HCT116 (cell line): ENCODE data around the gene NEMP1. TPM values are rescaled to one million over a fixed set of nuclear protein-coding genes. Genes with fewer than 3 reads are reported as not detected.

ENCODE experiments used
- ATAC-seq: fragments of 200-7000 bp; cut with Tn5 transposase; 2 replicates; pipeline ENCODE4 v1.9.1; 2020; ENCODE audit warnings: mild to moderate bottlenecking, moderate library complexity
- BruUV-seq: library from RNA; stranded (reverse); fragments of 400-500 nt; replicated peaks from 2 replicates; lab custom pipeline; 2021; lab: Mats Ljungman, UMichigan
- CTCF ChIA-PET: fragments of 300-600 bp; sonication (Branson Sonifier 250); formaldehyde crosslinking; loops from one replicate; lab custom pipeline; 2021; ENCODE audit warnings: antibody characterized with exemption; lab: Charles Lee
- POLR2A ChIA-PET: fragments of 300-600, 350-600 bp; sonication (Branson Sonifier 250); formaldehyde crosslinking; loops from one replicate; lab custom pipeline; 2021; ENCODE audit warnings: antibody characterized with exemption; lab: Charles Lee
- RAD21 ChIA-PET, 2 experiments: fragments of 300-600 bp; sonication (Branson Sonifier 250); formaldehyde crosslinking; loops; one replicate each; lab custom pipeline; 2023; ENCODE audit warnings: low total read pairs in 2 of 2; ENCODE audit not compliant: uncharacterized antibody in 2 of 2, unreplicated experiment in 2 of 2, low non-redundant PET in 1 of 2; lab: Charles Lee
- DNase-seq: peaks from one replicate; pipeline ENCODE4 v3.0.0-alpha.2; 2010; ENCODE audit warnings: low read depth, low spot score
- H2AFZ ChIP-seq: fragments of 200-600 bp; shearing (Covaris generic), sonication (generic); 2 replicates; pipeline ENCODE4 v1.6.1; 2017; ENCODE audit warnings: low read depth, mixed run types, mixed read lengths, antibody characterized with exemption, low read length; ENCODE audit not compliant: poor library complexity, severe bottlenecking
- H3K27ac ChIP-seq: 2 replicates; pipeline ENCODE4 v1.5.1; 2012; ENCODE audit warnings: low read depth, low read length
- H3K27me3 ChIP-seq: fragments of 200-600 bp; sonication (generic); 2 replicates; pipeline ENCODE4 v1.6.1; 2016; ENCODE audit warnings: mixed run types, low read length, mixed read lengths; ENCODE audit not compliant: insufficient read depth
- H3K36me3 ChIP-seq, 2 experiments: fragments of 200-500 bp in 1 of 2; fragments of 200-600 bp in 1 of 2; sonication (Bioruptor generic) in 1 of 2; sonication (generic) in 1 of 2; 2 replicates each; pipeline versions ENCODE4 v1.5.1 to v1.6.1; 2014 to 2016; ENCODE audit warnings: low read length in 2 of 2, inconsistent platforms in 1 of 2, mixed read lengths in 1 of 2, mixed run types in 1 of 2; ENCODE audit not compliant: insufficient read depth in 2 of 2, control insufficient read depth in 1 of 2
- H3K4me1 ChIP-seq, 2 experiments: fragments of 200-600 bp in 1 of 2; sonication (generic) in 1 of 2; 2 replicates each; pipeline versions ENCODE4 v1.5.1 to v1.6.1; 2012 to 2017; ENCODE audit warnings: low read length in 2 of 2, inconsistent platforms in 1 of 2, mild to moderate bottlenecking in 1 of 2, mixed read lengths in 1 of 2, mixed run types in 1 of 2, moderate library complexity in 1 of 2; ENCODE audit not compliant: insufficient read depth in 2 of 2, control insufficient read depth in 1 of 2
- H3K4me2 ChIP-seq: fragments of 200-600 bp; sonication (generic); 2 replicates; pipeline ENCODE4 v1.6.1; 2017; ENCODE audit warnings: mixed run types, low read length, mixed read lengths
- H3K4me3 ChIP-seq, 2 experiments: fragments of 200-600 bp in 1 of 2; sonication (generic) in 1 of 2; replicated peaks in 1 of 2; 2 replicates each; pipeline ENCODE4 v1.5.1; 2011 to 2016; ENCODE audit warnings: low read length in 2 of 2, control low read depth in 1 of 2, low read depth in 1 of 2, mild to moderate bottlenecking in 1 of 2, mixed read lengths in 1 of 2, mixed run types in 1 of 2
- H3K79me2 ChIP-seq: fragments of 200-600 bp; sonication (generic); 2 replicates; pipeline ENCODE4 v1.6.1; 2017; ENCODE audit warnings: mild to moderate bottlenecking, mixed run types, low read length, moderate library complexity, mixed read lengths; ENCODE audit not compliant: insufficient read depth
- H3K9ac ChIP-seq: fragments of 200-600 bp; sonication (generic); 2 replicates; pipeline ENCODE4 v1.6.1; 2016; ENCODE audit warnings: low read length, mixed read lengths
- H3K9me2 ChIP-seq: fragments of 200-600 bp; sonication (generic), shearing (Covaris generic); 2 replicates; pipeline ENCODE4 v1.6.1; 2017; ENCODE audit warnings: mixed run types, mild to moderate bottlenecking, moderate library complexity; ENCODE audit not compliant: insufficient read depth
- H3K9me3 ChIP-seq, 2 experiments: fragments of 200-500 bp in 1 of 2; fragments of 200-600 bp in 1 of 2; sonication (Bioruptor generic) in 1 of 2; sonication (generic) in 1 of 2; 2 replicates each; pipeline ENCODE4 v1.6.1; 2014 to 2017; ENCODE audit warnings: low read length in 2 of 2, mixed read lengths in 2 of 2, inconsistent platforms in 1 of 2, low read depth in 1 of 2, mild to moderate bottlenecking in 1 of 2, mixed run types in 1 of 2, moderate library complexity in 1 of 2; ENCODE audit not compliant: control insufficient read depth in 1 of 2, insufficient read depth in 1 of 2
- H4K20me1 ChIP-seq: fragments of 200-600 bp; sonication (generic), shearing (Covaris generic); 2 replicates; pipeline ENCODE4 v1.6.1; 2017; ENCODE audit warnings: mixed run types, mild to moderate bottlenecking, moderate library complexity; ENCODE audit not compliant: insufficient read depth
- CBX3 ChIP-seq: IDR thresholded peaks from 2 replicates; pipeline ENCODE4 v1.6.1; 2012; ENCODE audit warnings: low read depth
- CEBPB ChIP-seq: IDR thresholded peaks from 2 replicates; pipeline ENCODE4 v1.6.1; 2012; ENCODE audit warnings: low read depth
- EGR1 ChIP-seq: IDR thresholded peaks from 2 replicates; pipeline ENCODE4 v1.6.1; 2012; ENCODE audit warnings: low read depth
- ELF1 ChIP-seq: IDR thresholded peaks from 2 replicates; pipeline ENCODE4 v1.6.1; 2012; ENCODE audit warnings: low read depth, borderline replicate concordance
- EZH2phosphoT487 ChIP-seq: fragments of 200-600 bp; IDR thresholded peaks from 2 replicates; pipeline ENCODE4 v1.6.1; 2018; ENCODE audit warnings: antibody characterized with exemption, borderline replicate concordance
- FOSL1 ChIP-seq: IDR thresholded peaks from 2 replicates; pipeline ENCODE4 v1.6.1; 2012; ENCODE audit warnings: low read depth
- JUND ChIP-seq: IDR thresholded peaks from 2 replicates; pipeline ENCODE4 v1.6.1; 2012
- POLR2A ChIP-seq: IDR thresholded peaks from 2 replicates; pipeline ENCODE4 v1.7.0; 2011; ENCODE audit warnings: borderline replicate concordance; ENCODE audit not compliant: insufficient read depth, insufficient read length; ENCODE audit errors: extremely low read depth
- POLR2AphosphoS5 ChIP-seq: IDR thresholded peaks from 2 replicates; pipeline ENCODE4 v1.6.1; 2011; ENCODE audit warnings: mild to moderate bottlenecking, low read depth, low read length, moderate library complexity
- RAD21 ChIP-seq: IDR thresholded peaks from 2 replicates; pipeline ENCODE4 v1.6.1; 2012; ENCODE audit warnings: low read depth, mild to moderate bottlenecking
- SIN3A ChIP-seq: IDR thresholded peaks from 2 replicates; pipeline ENCODE4 v1.6.1; 2012; ENCODE audit warnings: low read depth
- SP1 ChIP-seq: IDR thresholded peaks from 2 replicates; pipeline ENCODE4 v1.6.1; 2012; ENCODE audit warnings: low read depth
- TCF7L2 ChIP-seq: IDR thresholded peaks from 2 replicates; pipeline ENCODE4 v1.7.0; 2011; ENCODE audit warnings: borderline replicate concordance, inconsistent platforms; ENCODE audit not compliant: insufficient read depth, insufficient read length; ENCODE audit errors: extremely low read depth
- YY1 ChIP-seq: IDR thresholded peaks from 2 replicates; pipeline ENCODE4 v1.6.1; 2011; ENCODE audit warnings: low read length, low read depth, moderate library complexity, mild to moderate bottlenecking; ENCODE audit not compliant: insufficient replicate concordance; ENCODE audit errors: extremely low read depth
- ZFX ChIP-seq: fragments of 450-650 bp; IDR thresholded peaks from 2 replicates; pipeline ENCODE4 v1.6.1; 2017
- intact Hi-C: fragments of 100-400 bp; cut with micrococcal nuclease; formaldehyde crosslinking; loops from 2 replicates; pipeline ENCODE4 v1.10.0; 2022
- total RNA-seq: library from RNA; stranded (reverse); gene quantifications from one replicate; pipeline ENCODE4 v1.2.1, GENCODE V29; 2021; ENCODE audit not compliant: unreplicated experiment
- TF ChIP-seq, protein P1 (sequence below): IDR thresholded peaks from 2 replicates; pipeline ENCODE4 v1.6.1; 2012
- TF ChIP-seq, protein P2 (sequence below), 3 experiments: fragments of 200-600 bp in 1 of 3; sonication (generic) in 1 of 3; IDR thresholded peaks in 2 of 3; conservative IDR thresholded peaks in 1 of 3; 2 replicates each; pipeline ENCODE4 v1.5.1; 2012 to 2017; ENCODE audit warnings: low read depth in 2 of 3, low read length in 2 of 3, antibody characterized with exemption in 1 of 3, borderline replicate concordance in 1 of 3, control low read depth in 1 of 3, mild to moderate bottlenecking in 1 of 3, mixed read lengths in 1 of 3, mixed run types in 1 of 3, moderate library complexity in 1 of 3; ENCODE audit not compliant: insufficient read depth in 1 of 3

Gene NEMP1
- total RNA-seq, 1 experiment from 2014 or later = 35.2 TPM

DNA sequence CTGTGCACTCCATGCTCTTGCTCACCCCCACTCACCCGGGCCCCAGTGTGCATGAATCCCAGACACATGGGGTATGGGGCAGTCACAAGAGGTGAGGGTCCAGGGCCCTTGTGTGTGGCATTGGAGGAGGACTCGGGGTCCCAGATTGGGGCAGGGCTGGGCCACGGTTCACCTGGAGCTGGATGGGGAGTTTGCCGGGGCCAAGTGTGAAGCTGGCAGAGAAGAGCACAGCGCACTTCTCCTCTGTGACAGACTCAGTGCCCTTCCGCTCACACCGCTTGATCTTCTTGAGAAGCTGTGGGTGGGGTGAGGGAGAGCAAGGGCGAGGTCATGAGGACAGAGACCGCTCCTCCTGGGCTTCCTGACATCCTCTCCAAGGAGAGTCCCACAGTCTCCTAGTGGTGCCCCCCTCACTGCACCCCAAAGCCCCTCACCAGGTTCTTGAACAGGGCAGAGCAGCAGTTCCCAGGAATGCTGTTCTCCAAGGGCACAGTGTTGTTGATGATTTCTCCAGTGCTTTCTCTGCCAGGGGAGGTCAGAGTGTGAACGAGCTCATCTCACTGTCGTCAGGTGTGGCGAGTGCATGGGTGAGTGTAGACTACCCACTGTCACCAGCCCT, 25.8 kb upstream of the NEMP1 start:
- H3K4me3 ChIP-seq = no peak overlapping the region
- H4K20me1 ChIP-seq = no peaks in the 10 kb centered on the region
- no peak overlapping the region for H3K4me2 ChIP-seq
- H3K27me3 ChIP-seq = no peaks in the 10 kb centered on the region
- H3K4me1 ChIP-seq = peaks cover 12 to 22% of the 10 kb centered on the region in 2 experiments
- no TSS peak for BruUV-seq
- TF ChIP-seq JUND (no peak), YY1 (no peak), ELF1 (no peak), EGR1 (no peak), TCF7L2 (no peak)
- CTCF ChIA-PET = interaction anchor here (1.4 kb wide), 1 partner anchor 35 kb away, joined by 3 read pairs; no protein-coding TSS in a partner anchor
- no peak overlapping the region for H3K27ac ChIP-seq
- no peaks in the 10 kb centered on the region for H3K9me3 ChIP-seq
- intact Hi-C loops = no loop called here
- peaks cover 0 to 7% of the 10 kb centered on the region in 2 experiments; a peak in 1 of 4 replicates for H3K36me3 ChIP-seq
- POLR2A ChIA-PET = interaction anchor here (1.4 kb wide), 1 partner anchor 10 kb away, joined by 3 read pairs; no protein-coding TSS in a partner anchor
- H3K9ac ChIP-seq = no peak overlapping the region
- no peak overlapping the region for H2AFZ ChIP-seq
- RAD21 ChIA-PET = no interaction called here
- H3K79me2 ChIP-seq = peaks cover 2% of the 10 kb centered on the region
- ATAC-seq = no peak
- no peak for DNase-seq
- H3K9me2 ChIP-seq = no peaks in the 10 kb centered on the region

- Histone ChIP-seq H3K4me2 (no peak overlapping the region), H4K20me1 (no peaks in the 10 kb centered on the region), H3K36me3 (peaks cover 0 to 8% of the 10 kb centered on the region in 2 experiments; a peak in 1 of 4 replicates), H3K79me2 (no peaks in the 10 kb centered on the region), H3K4me1 (peaks cover 11 to 21% of the 10 kb centered on the region in 2 experiments), H3K27ac (no peak overlapping the region), H3K9me3 (no peaks in the 10 kb centered on the region), H3K9ac (no peak overlapping the region), H3K4me3 (no peak overlapping the region), H3K27me3 (no peaks in the 10 kb centered on the region), H2AFZ (no peak overlapping the region), H3K9me2 (no peaks in the 10 kb centered on the region)
- RAD21 ChIA-PET = no interaction called here
- CTCF ChIA-PET = interaction anchor here (1.1 to 1.6 kb wide), 3 partner anchors 8 to 34 kb away, joined by 3 to 6 read pairs (median 4); no protein-coding TSS in a partner anchor
- no TSS peak for BruUV-seq
- intact Hi-C loops = no loop called here
- POLR2A ChIA-PET = no interaction called here
- no peak for ATAC-seq
- no peak for DNase-seq
- TF ChIP-seq CBX3 = no peak
- TF ChIP-seq, protein P1, sequence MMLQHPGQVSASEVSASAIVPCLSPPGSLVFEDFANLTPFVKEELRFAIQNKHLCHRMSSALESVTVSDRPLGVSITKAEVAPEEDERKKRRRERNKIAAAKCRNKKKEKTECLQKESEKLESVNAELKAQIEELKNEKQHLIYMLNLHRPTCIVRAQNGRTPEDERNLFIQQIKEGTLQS = no peak
- TF ChIP-seq JUND = no peak
- no peak for TF ChIP-seq EZH2phosphoT487
- no peak for TF ChIP-seq POLR2AphosphoS5
- TF ChIP-seq, protein P2, sequence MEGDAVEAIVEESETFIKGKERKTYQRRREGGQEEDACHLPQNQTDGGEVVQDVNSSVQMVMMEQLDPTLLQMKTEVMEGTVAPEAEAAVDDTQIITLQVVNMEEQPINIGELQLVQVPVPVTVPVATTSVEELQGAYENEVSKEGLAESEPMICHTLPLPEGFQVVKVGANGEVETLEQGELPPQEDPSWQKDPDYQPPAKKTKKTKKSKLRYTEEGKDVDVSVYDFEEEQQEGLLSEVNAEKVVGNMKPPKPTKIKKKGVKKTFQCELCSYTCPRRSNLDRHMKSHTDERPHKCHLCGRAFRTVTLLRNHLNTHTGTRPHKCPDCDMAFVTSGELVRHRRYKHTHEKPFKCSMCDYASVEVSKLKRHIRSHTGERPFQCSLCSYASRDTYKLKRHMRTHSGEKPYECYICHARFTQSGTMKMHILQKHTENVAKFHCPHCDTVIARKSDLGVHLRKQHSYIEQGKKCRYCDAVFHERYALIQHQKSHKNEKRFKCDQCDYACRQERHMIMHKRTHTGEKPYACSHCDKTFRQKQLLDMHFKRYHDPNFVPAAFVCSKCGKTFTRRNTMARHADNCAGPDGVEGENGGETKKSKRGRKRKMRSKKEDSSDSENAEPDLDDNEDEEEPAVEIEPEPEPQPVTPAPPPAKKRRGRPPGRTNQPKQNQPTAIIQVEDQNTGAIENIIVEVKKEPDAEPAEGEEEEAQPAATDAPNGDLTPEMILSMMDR (IDR thresholded peaks at IDR 0.05 in 2 of 3, conservative IDR thresholded peaks at IDR 0.05 in 1 of 3; ENCODE audit: borderline replicate concordance in 1 of 3, insufficient read depth in 1 of 3, low read depth in 2 of 3, low read length in 2 of 3) = no peak
- no peak for TF ChIP-seq FOSL1
- TF ChIP-seq ZFX = no peak
- no peak for TF ChIP-seq SIN3A
- TF ChIP-seq POLR2A = no peak
- TF ChIP-seq YY1 = no peak
- no peak for TF ChIP-seq ELF1
- no peak for TF ChIP-seq RAD21
- TF ChIP-seq CEBPB = no peak
- no peak for TF ChIP-seq EGR1
- TF ChIP-seq TCF7L2 = no peak
- no peak for TF ChIP-seq SP1
Measured at GRCh38 chr12:57103856-57104255, 25.3 kb upstream of the NEMP1 start.
